ENCODE measurements around the gene RALGPS2.

GRCh38 chr1:178898401-178898800, 173.4 kb downstream of the RALGPS2 start:
- no peak for TF ChIP-seq CTCF (IDR thresholded peaks at IDR 0.05; ENCODE audit: low read depth, low read length)
- TF ChIP-seq EZH2phosphoT487 (IDR thresholded peaks at IDR 0.05; ENCODE audit: low read depth): no peak

Measured in OCI-LY3 (cell line).